ENCODE results near the gene ACBD6. TPM values are rescaled to one million over a fixed set of nuclear protein-coding genes. Genes with fewer than 3 reads are reported as not detected.

ACBD6 gene
- total and polyA plus RNA-seq, 10 of the 15 experiments (the other 5 are each of a cell fraction or from before 2014, with no cell fraction given), result 15.0 to 67.3 (median 55.0) TPM

- no peak for TF ChIP-seq MLLT1 (IDR thresholded peaks at IDR 0.05)
- TF ChIP-seq TCF7 (IDR thresholded peaks at IDR 0.05; ENCODE audit: borderline replicate concordance), result no peak
- no peak for TF ChIP-seq SMAD5 (IDR thresholded peaks at IDR 0.05; ENCODE audit: low read depth)
- no peak for TF ChIP-seq PRDM15 (CRISPR knock-in tag; IDR thresholded peaks at IDR 0.05)
These were observed 240.7 kb downstream of the ACBD6 start (continued) for GRCh38 chr1:180261524-180262155.

- Histone ChIP-seq H3K4me2 (ENCODE audit: control insufficient read depth, insufficient read depth) (no peak overlapping the region), H3K79me2 (ENCODE audit: control insufficient read depth, insufficient read depth, low read length) (no peaks in the 10 kb centered on the region), H3K4me1 (ENCODE audit: control insufficient read depth, insufficient read depth, low read length) (no peaks in the 10 kb centered on the region), H4K20me1 (ENCODE audit: control insufficient read depth, insufficient read depth) (no peaks in the 10 kb centered on the region), H3K36me3 (ENCODE audit: control insufficient read depth in 2 of 2, insufficient read depth in 2 of 2, low read length in 1 of 2) (no peaks in the 10 kb centered on the region), H2AFZ (ENCODE audit: control insufficient read depth, low read depth, low read length) (no peak overlapping the region), H3K9ac (ENCODE audit: control insufficient read depth, insufficient read depth, low read length) (no peak overlapping the region), H3K27ac (ENCODE audit: control insufficient read depth, insufficient read depth) (no peak overlapping the region), H3K4me3 (no peak overlapping the region), H3K9me3 (replicated peaks; ENCODE audit: control insufficient read depth, insufficient read depth, low read length) (no peaks in the 10 kb centered on the region), H3K27me3 (replicated peaks in 1 of 2; ENCODE audit: control insufficient read depth in 2 of 2, insufficient read depth in 2 of 2, low read length in 1 of 2) (no peaks in the 10 kb centered on the region)
- FAIRE-seq, result no peak
- WGBS (ENCODE audit: insufficient coverage, insufficient replicate concordance, low lambda C conversion rate, missing lambda C conversion rate), result 50% methylated on average over 10 of the region's 10 CpGs
- ChIA-PET RAD21 (ENCODE audit: unreplicated experiment) (no interaction called here), SMC1A (ENCODE audit: uncharacterized antibody, unreplicated experiment) (interaction anchor here (0.5 to 1.4 kb wide), 6 partner anchors 8 to 234 kb away, joined by 3 to 4 read pairs (median 3); no protein-coding TSS in a partner anchor), POLR2A (no interaction called here), CTCF (interaction anchor here (1.4 to 2.5 kb wide), 4 partner anchors 8 to 221 kb away, joined by 3 to 13 read pairs (median 8); no protein-coding TSS in a partner anchor)
- in situ Hi-C loops (cut with MboI), result no loop called here
- ATAC-seq, result no peak
- DNase-seq (ENCODE audit: low read depth, low spot score), result no peak
- intact Hi-C loops (cut with micrococcal nuclease; ENCODE audit: unreplicated experiment), result no loop called here
- BruUV-seq (replicated peaks), result no TSS peak
- TF ChIP-seq FOXM1 (IDR thresholded peaks at IDR 0.05; ENCODE audit: low read depth, low read length) (no peak), TCF3 (IDR thresholded peaks at IDR 0.05; ENCODE audit: borderline replicate concordance, insufficient read depth, low read depth, low read length) (no peak), POLR2AphosphoS2 (IDR thresholded peaks at IDR 0.05; ENCODE audit: low read depth, low read length) (no peak), CHD4 (IDR thresholded peaks at IDR 0.05) (no peak), SUZ12 (IDR thresholded peaks at IDR 0.05; ENCODE audit: unreplicated experiment) (no peak), IRF5 (IDR thresholded peaks at IDR 0.05; ENCODE audit: borderline replicate concordance) (no peak)
These were observed 241.3 kb downstream of the ACBD6 start for GRCh38 chr1:180261030-180261429.

Measured in GM12878 (cell line).